Measurements from ENCODE around the gene LRRC10B.
A peak's percentile ranks its signal among the peaks of the same experiment; 100 is the strongest.

DNA sequence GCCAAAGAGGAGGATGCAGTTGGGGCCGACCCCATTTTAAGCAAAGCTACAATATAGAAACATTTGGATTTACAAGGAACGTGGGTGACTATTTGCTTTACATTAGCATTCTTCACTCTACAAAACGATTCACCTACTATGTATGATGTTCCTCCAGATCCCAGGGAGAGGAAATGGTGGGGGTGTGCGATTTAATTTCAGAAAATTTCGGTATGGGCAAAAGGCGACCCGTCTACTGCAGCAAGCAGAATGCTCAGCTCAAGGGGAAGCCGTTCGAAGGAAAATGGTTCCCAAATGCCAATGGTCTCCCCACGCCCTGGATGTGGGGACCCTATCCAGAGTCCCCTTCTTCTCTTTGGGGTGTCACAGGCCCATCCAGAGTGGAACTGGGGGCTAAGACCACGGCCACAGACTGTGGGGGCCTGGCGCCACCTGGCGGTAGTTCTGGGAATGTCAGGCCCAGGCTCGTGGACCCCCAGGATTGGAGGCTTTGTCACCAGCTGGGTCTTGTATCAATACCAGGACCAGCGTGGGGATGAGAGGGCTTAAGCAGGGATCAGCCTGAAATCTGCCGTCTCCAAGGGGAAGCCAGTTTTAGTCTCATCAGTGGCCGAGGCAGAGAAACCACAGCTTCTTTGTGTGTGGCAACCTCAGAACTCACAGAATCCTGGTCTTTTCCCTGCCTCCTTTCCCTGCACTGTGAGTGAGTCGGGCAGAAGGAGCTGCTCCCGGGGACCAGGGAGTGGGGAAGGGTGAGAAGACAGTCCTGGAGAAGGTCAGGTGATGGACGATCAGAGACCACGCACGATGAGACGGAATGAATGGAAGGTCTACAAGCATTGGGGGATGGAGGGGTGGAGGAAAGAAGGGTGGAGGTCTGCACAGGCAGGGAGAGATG is 8.4 kb downstream of the LRRC10B start:
- TF ChIP-seq, protein P1, sequence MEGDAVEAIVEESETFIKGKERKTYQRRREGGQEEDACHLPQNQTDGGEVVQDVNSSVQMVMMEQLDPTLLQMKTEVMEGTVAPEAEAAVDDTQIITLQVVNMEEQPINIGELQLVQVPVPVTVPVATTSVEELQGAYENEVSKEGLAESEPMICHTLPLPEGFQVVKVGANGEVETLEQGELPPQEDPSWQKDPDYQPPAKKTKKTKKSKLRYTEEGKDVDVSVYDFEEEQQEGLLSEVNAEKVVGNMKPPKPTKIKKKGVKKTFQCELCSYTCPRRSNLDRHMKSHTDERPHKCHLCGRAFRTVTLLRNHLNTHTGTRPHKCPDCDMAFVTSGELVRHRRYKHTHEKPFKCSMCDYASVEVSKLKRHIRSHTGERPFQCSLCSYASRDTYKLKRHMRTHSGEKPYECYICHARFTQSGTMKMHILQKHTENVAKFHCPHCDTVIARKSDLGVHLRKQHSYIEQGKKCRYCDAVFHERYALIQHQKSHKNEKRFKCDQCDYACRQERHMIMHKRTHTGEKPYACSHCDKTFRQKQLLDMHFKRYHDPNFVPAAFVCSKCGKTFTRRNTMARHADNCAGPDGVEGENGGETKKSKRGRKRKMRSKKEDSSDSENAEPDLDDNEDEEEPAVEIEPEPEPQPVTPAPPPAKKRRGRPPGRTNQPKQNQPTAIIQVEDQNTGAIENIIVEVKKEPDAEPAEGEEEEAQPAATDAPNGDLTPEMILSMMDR (IDR thresholded peaks at IDR 0.05): peak; percentile 74 to 94 (median 90)
- no peak for TF ChIP-seq POLR2A (IDR thresholded peaks at IDR 0.05)
